DMS153 treated with DMSO at 0.1 percent for 48 hours (cell line): ENCODE results near the gene CLDN2.
A peak's percentile ranks its signal among the peaks of the same experiment; 100 is the strongest.
"Not testable (repeated sequence)": the region's sequence is repeated elsewhere in the genome, so short reads cannot be mapped to it uniquely, and the experiment has no call there.

Source experiments
- DNase-seq: peaks from one replicate; lab custom pipeline; 2025; ENCODE audit not compliant: unreplicated experiment; lab: John Stamatoyannopoulos, UW

CLDN2 gene

GRCh38 chrX:106919932-106920452, at the start of gene CLDN2:
Gene CLDN2 (plus strand): TSS chrX:106920402. CDS start chrX:106928229, 7,827 bp downstream.
- DNase-seq, result no peak

- not testable (repeated sequence) for DNase-seq
These were observed 47.4 kb upstream of the CLDN2 start for GRCh38 chrX:106872796-106873195.

- DNase-seq, result no peak
These were observed 46.1 kb upstream of the CLDN2 start for GRCh38 chrX:106874075-106874474.

- DNase-seq, result no peak
These were observed 45.1 kb upstream of the CLDN2 start for GRCh38 chrX:106875151-106875550.

- DNase-seq, result no peak
These were observed 30.7 kb upstream of the CLDN2 start for GRCh38 chrX:106889468-106889867.

- no peak for DNase-seq
These were observed 28.3 kb upstream of the CLDN2 start for GRCh38 chrX:106891762-106892460.

- DNase-seq, result peak; percentile 7
These were observed 25.8 kb upstream of the CLDN2 start for GRCh38 chrX:106894392-106894909.

- no peak for DNase-seq
These were observed 25.2 kb upstream of the CLDN2 start for GRCh38 chrX:106894978-106895452.

- DNase-seq, result no peak
These were observed 22.9 kb upstream of the CLDN2 start for GRCh38 chrX:106897259-106897658.

- DNase-seq, result no peak
These were observed 21.7 kb upstream of the CLDN2 start for GRCh38 chrX:106898462-106898861.

- no peak for DNase-seq
These were observed 20.9 kb upstream of the CLDN2 start for GRCh38 chrX:106899276-106899675.

- no peak for DNase-seq
These were observed 20.4 kb upstream of the CLDN2 start for GRCh38 chrX:106899841-106900240.

- no peak for DNase-seq
These were observed 18.9 kb upstream of the CLDN2 start for GRCh38 chrX:106901341-106901740.

- no peak for DNase-seq
These were observed 18.4 kb upstream of the CLDN2 start for GRCh38 chrX:106901781-106902219.

GRCh38 chrX:106902684-106903083, 17.5 kb upstream of the CLDN2 start:
- DNase-seq, result no peak

GRCh38 chrX:106903291-106903824, 16.8 kb upstream of the CLDN2 start, which contains the start of gene RIPPLY1:
Gene RIPPLY1 (minus strand): TSS chrX:106903341. CDS start chrX:106903287, 54 bp downstream.
- DNase-seq, result no peak

- no peak for DNase-seq
These were observed 16.2 kb upstream of the CLDN2 start for GRCh38 chrX:106903856-106904528.

- no peak for DNase-seq
These were observed 15.0 kb upstream of the CLDN2 start for GRCh38 chrX:106905064-106905708.

- DNase-seq, result no peak
These were observed 13.8 kb upstream of the CLDN2 start for GRCh38 chrX:106906361-106906760.

GRCh38 chrX:106912864-106913263, 7.3 kb upstream of the CLDN2 start:
- DNase-seq, result no peak
